MCF 10A (cell line): ENCODE results near the gene DFFA. TPM values are rescaled to one million over a fixed set of nuclear protein-coding genes. Genes with fewer than 3 reads are reported as not detected.

ENCODE experiments used
- BruUV-seq: library from RNA; stranded (reverse); fragments of 400-500 nt; replicated peaks from 2 replicates; lab custom pipeline; 2021; lab: Mats Ljungman, UMichigan
- CTCF ChIA-PET: fragments of 300-600 bp; sonication (Branson Sonifier 250); formaldehyde crosslinking; extraction: SDS; loops from one replicate; lab custom pipeline; 2021; ENCODE audit warnings: antibody characterized with exemption, inconsistent platforms; lab: Yijun Ruan, JAX
- POLR2A ChIA-PET: fragments of 300-600, 350-650 bp; sonication (Branson Sonifier 250); formaldehyde crosslinking; extraction: SDS; loops from one replicate; lab custom pipeline; 2020; ENCODE audit warnings: antibody characterized with exemption, inconsistent platforms; lab: Yijun Ruan, JAX
- DNase-seq: peaks from one replicate; pipeline ENCODE4 v3.0.0-alpha.2; 2018; ENCODE audit not compliant: unreplicated experiment
- H3K27ac Mint-ChIP-seq: one replicate; pipeline ENCODE4 v1.8.0; 2022; ENCODE audit warnings: mild to moderate bottlenecking, low read depth, mixed read lengths; ENCODE audit not compliant: unreplicated experiment
- H3K27me3 Mint-ChIP-seq: one replicate; pipeline ENCODE4 v1.8.0; 2022; ENCODE audit warnings: mixed read lengths; ENCODE audit not compliant: insufficient read depth, unreplicated experiment
- H3K36me3 Mint-ChIP-seq: one replicate; pipeline ENCODE4 v1.8.0; 2022; ENCODE audit warnings: mild to moderate bottlenecking, moderate library complexity, mixed read lengths; ENCODE audit not compliant: insufficient read depth, unreplicated experiment
- H3K4me1 Mint-ChIP-seq: one replicate; pipeline ENCODE4 v1.8.0; 2022; ENCODE audit warnings: mixed read lengths; ENCODE audit not compliant: insufficient read depth, unreplicated experiment
- H3K4me3 Mint-ChIP-seq: one replicate; pipeline ENCODE4 v1.8.0; 2022; ENCODE audit warnings: mild to moderate bottlenecking, moderate library complexity, mixed read lengths; ENCODE audit not compliant: unreplicated experiment
- H3K9me3 Mint-ChIP-seq: one replicate; pipeline ENCODE4 v1.8.0; 2022; ENCODE audit warnings: mixed read lengths; ENCODE audit not compliant: unreplicated experiment
- CTCF ChIP-seq: fragments of 200-600 bp; IDR thresholded peaks from one replicate; pipeline ENCODE4 v1.8.0; 2022; ENCODE audit warnings: antibody characterized with exemption, mild to moderate bottlenecking; ENCODE audit not compliant: unreplicated experiment
- intact Hi-C: fragments of 100-400 bp; cut with micrococcal nuclease; formaldehyde crosslinking; loops from 2 replicates; pipeline ENCODE4 v1.14.1; 2022
- total RNA-seq: library from RNA; stranded (reverse); gene quantifications from 2 replicates; pipeline ENCODE4 v1.2.3, GENCODE V29; 2022

Gene DFFA
- total RNA-seq, 1 experiment from 2014 or later = 51.3 TPM

GRCh38 chr1:10451287-10451686 lies 21.0 kb downstream of the DFFA start:
- ChIA-PET CTCF (no interaction called here), POLR2A (interaction anchor here (2.7 kb wide), 1 partner anchor 44 kb away, joined by 8 read pairs; no protein-coding TSS in a partner anchor)
- TF ChIP-seq CTCF = no peak
- DNase-seq = no peak
- no TSS peak for BruUV-seq
- intact Hi-C loops = no loop called here
- Mint-ChIP-seq H3K27me3 (no peaks in the 10 kb centered on the region), H3K27ac (no peak overlapping the region), H3K9me3 (no peaks in the 10 kb centered on the region), H3K4me1 (no peaks in the 10 kb centered on the region), H3K36me3 (peaks cover 5% of the 10 kb centered on the region), H3K4me3 (no peak overlapping the region)

- no peak overlapping the region for H3K27ac Mint-ChIP-seq
- BruUV-seq = no TSS peak
- ChIA-PET POLR2A (interaction anchor here (0.6 to 2.7 kb wide), 2 partner anchors 45 to 1531 kb away, joined by 3 to 8 read pairs; no protein-coding TSS in a partner anchor), CTCF (interaction anchor here (0.5 kb wide), 1 partner anchor 948 kb away, joined by 3 read pairs; no protein-coding TSS in a partner anchor)
- H3K4me3 Mint-ChIP-seq = no peak overlapping the region
- H3K9me3 Mint-ChIP-seq = no peaks in the 10 kb centered on the region
- intact Hi-C loops = no loop called here
- TF ChIP-seq CTCF = no peak
- no peak for DNase-seq
- no peaks in the 10 kb centered on the region for H3K27me3 Mint-ChIP-seq
- H3K36me3 Mint-ChIP-seq = peaks cover 4% of the 10 kb centered on the region
- H3K4me1 Mint-ChIP-seq = no peaks in the 10 kb centered on the region
Measured at GRCh38 chr1:10450836-10451235, 21.5 kb downstream of the DFFA start.

- intact Hi-C loops = no loop called here
- no peak overlapping the region for H3K27ac Mint-ChIP-seq
- DNase-seq = no peak
- BruUV-seq = no TSS peak
- H3K4me1 Mint-ChIP-seq = no peaks in the 10 kb centered on the region
- CTCF ChIA-PET = interaction anchor here (0.5 to 1.1 kb wide), 2 partner anchors 22 to 949 kb away, joined by 3 to 6 read pairs; no protein-coding TSS in a partner anchor
- H3K4me3 Mint-ChIP-seq = no peak overlapping the region
- TF ChIP-seq CTCF = no peak
- H3K36me3 Mint-ChIP-seq = peaks cover 8% of the 10 kb centered on the region
- H3K9me3 Mint-ChIP-seq = no peaks in the 10 kb centered on the region
- H3K27me3 Mint-ChIP-seq = no peaks in the 10 kb centered on the region
- POLR2A ChIA-PET = interaction anchor here (0.6 to 2.7 kb wide), 3 partner anchors 20 to 1532 kb away, joined by 3 to 8 read pairs (median 5); partner anchors contain the start of gene CENPS
Measured at GRCh38 chr1:10450156-10450814, 22.0 kb downstream of the DFFA start.

GRCh38 chr1:10449751-10450150 lies 22.6 kb downstream of the DFFA start, which contains the start of gene CORT:
TSS of gene CORT (plus strand) at chr1:10450031. CDS start at chr1:10450224, 193 bp downstream.
- Mint-ChIP-seq H3K27ac (no peak within 1 kb of the TSS), H3K36me3 (peaks cover 8% of the 10 kb centered on the region), H3K4me1 (no peaks in the 10 kb centered on the region), H3K9me3 (no peaks in the 10 kb centered on the region), H3K4me3 (no peak within 1 kb of the TSS), H3K27me3 (no peaks in the 10 kb centered on the region)
- intact Hi-C loops = no loop called here
- CTCF ChIA-PET = interaction anchor here (1.1 kb wide), 1 partner anchor 21 kb away, joined by 6 read pairs; no protein-coding TSS in a partner anchor
- BruUV-seq = no TSS peak
- DNase-seq = no peak
- no peak for TF ChIP-seq CTCF
- POLR2A ChIA-PET = interaction anchor here (1.9 kb wide), 1 partner anchor 19 kb away, joined by 5 read pairs; the partner anchor contains the start of gene CENPS
